Measurements from ENCODE around the gene KIRREL2. TPM values are rescaled to one million over a fixed set of nuclear protein-coding genes. Genes with fewer than 3 reads are reported as not detected.
A peak's percentile ranks its signal among the peaks of the same experiment; 100 is the strongest.

The KIRREL2 gene
- total RNA-seq, 4 donors from 2014 or later, result not detected

DNA sequence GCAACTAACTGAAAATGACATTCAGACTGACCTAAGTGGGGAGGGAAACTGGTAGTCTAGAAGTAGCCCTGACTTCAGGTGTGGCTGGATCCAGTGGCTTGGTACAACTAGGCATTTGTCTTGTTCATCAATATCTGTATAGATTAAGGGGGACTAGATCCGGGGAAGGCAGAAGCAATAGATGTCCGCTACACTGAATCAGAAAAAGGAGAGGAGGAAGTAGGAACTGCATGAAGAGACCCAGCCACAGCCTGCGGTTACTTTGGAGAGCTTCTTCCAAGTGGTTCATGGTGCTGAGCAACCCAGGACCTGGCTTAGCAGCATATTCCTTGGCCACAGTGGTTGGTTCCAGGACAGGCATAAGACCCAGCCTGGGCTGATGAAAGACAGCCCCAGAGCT is 34.1 kb upstream of the KIRREL2 start:
- no peak overlapping the region for H3K27ac ChIP-seq
- H3K36me3 ChIP-seq, result no peaks in the 10 kb centered on the region
- no peaks in the 10 kb centered on the region for H3K4me1 ChIP-seq
- 72 to 73% methylated on average over 3 of the region's 3 CpGs for WGBS, 2 donors (ENCODE audit: low coverage in 1 of 2)
- no peak overlapping the region for H3K4me3 ChIP-seq
- no peak for DNase-seq
- TF ChIP-seq POLR2A (IDR thresholded peaks at IDR 0.05), result no peak
- TF ChIP-seq EP300 (IDR thresholded peaks at IDR 0.05; ENCODE audit: low read depth), result no peak
- TF ChIP-seq, protein P1, sequence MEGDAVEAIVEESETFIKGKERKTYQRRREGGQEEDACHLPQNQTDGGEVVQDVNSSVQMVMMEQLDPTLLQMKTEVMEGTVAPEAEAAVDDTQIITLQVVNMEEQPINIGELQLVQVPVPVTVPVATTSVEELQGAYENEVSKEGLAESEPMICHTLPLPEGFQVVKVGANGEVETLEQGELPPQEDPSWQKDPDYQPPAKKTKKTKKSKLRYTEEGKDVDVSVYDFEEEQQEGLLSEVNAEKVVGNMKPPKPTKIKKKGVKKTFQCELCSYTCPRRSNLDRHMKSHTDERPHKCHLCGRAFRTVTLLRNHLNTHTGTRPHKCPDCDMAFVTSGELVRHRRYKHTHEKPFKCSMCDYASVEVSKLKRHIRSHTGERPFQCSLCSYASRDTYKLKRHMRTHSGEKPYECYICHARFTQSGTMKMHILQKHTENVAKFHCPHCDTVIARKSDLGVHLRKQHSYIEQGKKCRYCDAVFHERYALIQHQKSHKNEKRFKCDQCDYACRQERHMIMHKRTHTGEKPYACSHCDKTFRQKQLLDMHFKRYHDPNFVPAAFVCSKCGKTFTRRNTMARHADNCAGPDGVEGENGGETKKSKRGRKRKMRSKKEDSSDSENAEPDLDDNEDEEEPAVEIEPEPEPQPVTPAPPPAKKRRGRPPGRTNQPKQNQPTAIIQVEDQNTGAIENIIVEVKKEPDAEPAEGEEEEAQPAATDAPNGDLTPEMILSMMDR (IDR thresholded peaks at IDR 0.05), result no peak
- no peak for TF ChIP-seq POLR2AphosphoS5 (IDR thresholded peaks at IDR 0.05)
- in situ Hi-C loops (cut with MboI; ENCODE audit: low pct_ligation_motif_present in 1 of 4, low pct_unique_long_range_greater_than_20kb in 1 of 4, low sequenced_read_pairs in 3 of 4) (no loop called here), intact Hi-C loops (cut with DNase I; ENCODE audit: low total_unique reads) (no loop called here)
- peaks cover 17% of the 10 kb centered on the region for H3K27me3 ChIP-seq
- H3K9me3 ChIP-seq, result no peaks in the 10 kb centered on the region

DNA sequence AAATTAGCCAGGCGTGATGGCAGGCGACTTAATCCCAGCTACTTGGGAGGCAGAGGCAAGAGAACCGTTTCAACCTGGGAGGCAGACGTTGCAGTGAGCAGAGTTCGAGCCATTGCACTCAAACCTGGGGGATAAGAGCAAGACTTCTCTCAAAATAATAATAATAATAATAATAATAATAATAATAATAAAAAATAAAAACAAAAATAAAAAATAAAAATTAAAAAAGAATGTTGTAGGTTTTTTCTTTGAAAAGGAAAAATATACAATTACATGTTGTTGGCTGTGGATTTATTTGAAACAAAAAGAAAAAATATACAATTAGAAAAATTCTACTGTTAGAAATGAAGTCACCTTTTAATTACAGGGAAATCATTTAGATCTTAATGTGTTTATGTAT is 32.6 kb upstream of the KIRREL2 start:
- WGBS, 2 donors (ENCODE audit: low coverage in 1 of 2), result 71 to 84% methylated on average over 4 to 5 of the region's 5 CpGs
- intact Hi-C loops (cut with DNase I; ENCODE audit: low total_unique reads), result no loop called here
- H3K4me1 ChIP-seq, result no peaks in the 10 kb centered on the region
- peaks cover 8% of the 10 kb centered on the region for H3K27me3 ChIP-seq
- no peak for DNase-seq
- H3K4me3 ChIP-seq, result no peak overlapping the region
- no peaks in the 10 kb centered on the region for H3K9me3 ChIP-seq
- H3K27ac ChIP-seq, result no peak overlapping the region
- in situ Hi-C loops (cut with MboI; ENCODE audit: low pct_ligation_motif_present in 1 of 4, low pct_unique_long_range_greater_than_20kb in 1 of 4, low sequenced_read_pairs in 3 of 4), result no loop called here
- TF ChIP-seq, protein P1 (IDR thresholded peaks at IDR 0.05), result no peak
- TF ChIP-seq POLR2AphosphoS5 (IDR thresholded peaks at IDR 0.05) (no peak), EP300 (IDR thresholded peaks at IDR 0.05; ENCODE audit: low read depth) (no peak), POLR2A (IDR thresholded peaks at IDR 0.05) (no peak)
- no peaks in the 10 kb centered on the region for H3K36me3 ChIP-seq

DNA sequence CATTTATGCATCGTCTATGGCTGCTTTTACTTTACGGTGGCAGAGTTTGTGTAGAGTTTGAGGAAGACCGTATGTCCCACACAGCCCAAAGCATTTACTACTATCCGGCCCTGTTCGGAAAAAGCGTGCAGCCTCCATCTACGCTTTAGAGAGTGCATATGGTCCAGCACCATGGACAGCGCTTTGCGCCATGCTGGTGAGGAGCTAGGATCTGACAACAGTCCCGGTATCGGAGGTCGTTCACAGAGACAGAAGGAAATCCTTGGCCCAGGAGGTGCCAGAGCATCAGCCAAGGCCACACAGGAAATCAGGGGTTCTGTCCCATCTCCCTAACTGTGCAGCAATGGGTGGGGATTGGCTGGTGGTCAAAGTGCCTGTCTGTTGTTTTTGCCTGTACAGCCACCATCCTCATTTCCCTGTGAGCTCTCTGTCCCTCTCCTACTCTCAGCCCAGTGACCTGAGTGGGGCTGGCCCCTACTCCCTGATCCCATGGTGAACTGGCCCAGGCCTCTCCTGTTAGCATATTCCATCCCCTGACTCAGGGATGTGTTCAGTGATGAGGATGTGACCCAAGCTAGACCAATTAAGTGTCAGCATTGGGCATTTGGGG is 27.9 kb upstream of the KIRREL2 start:
- no peaks in the 10 kb centered on the region for H3K9me3 ChIP-seq
- no peaks in the 10 kb centered on the region for H3K4me1 ChIP-seq
- peak; percentile 38 for DNase-seq
- peaks cover 21% of the 10 kb centered on the region for H3K27me3 ChIP-seq
- intact Hi-C loops (cut with DNase I; ENCODE audit: low total_unique reads) (no loop called here), in situ Hi-C loops (cut with MboI; ENCODE audit: low pct_ligation_motif_present in 1 of 4, low pct_unique_long_range_greater_than_20kb in 1 of 4, low sequenced_read_pairs in 3 of 4) (no loop called here)
- H3K36me3 ChIP-seq, result no peaks in the 10 kb centered on the region
- no peak overlapping the region for H3K27ac ChIP-seq
- no peak for TF ChIP-seq POLR2AphosphoS5 (IDR thresholded peaks at IDR 0.05)
- TF ChIP-seq, protein P1 (IDR thresholded peaks at IDR 0.05), result no peak
- TF ChIP-seq POLR2A (IDR thresholded peaks at IDR 0.05), result no peak
- no peak for TF ChIP-seq EP300 (IDR thresholded peaks at IDR 0.05; ENCODE audit: low read depth)
- no peak overlapping the region for H3K4me3 ChIP-seq
- WGBS, 2 donors (ENCODE audit: low coverage in 1 of 2), result 17 to 29% methylated on average over 1 to 12 of the region's 12 CpGs

DNA sequence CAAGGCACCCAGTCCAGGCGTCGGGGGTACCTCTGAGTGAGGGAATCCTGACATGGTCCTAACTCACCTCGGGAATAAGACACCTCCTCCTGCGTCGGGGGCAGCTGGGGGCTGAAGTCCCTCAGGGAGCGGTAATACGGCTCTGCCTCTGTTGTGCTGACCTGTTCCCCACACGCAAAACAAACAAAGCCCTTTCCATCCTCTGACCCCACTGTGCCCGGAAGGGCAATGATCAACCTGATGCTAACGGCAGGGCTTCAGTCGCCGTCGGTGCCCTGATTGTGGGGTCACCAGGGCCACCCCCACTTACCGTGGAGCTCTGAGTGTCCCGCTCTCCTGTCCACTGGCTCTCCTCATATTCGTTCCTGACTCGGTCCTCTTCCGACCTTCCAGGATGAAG is 25.7 kb upstream of the KIRREL2 start:
- WGBS, 2 donors (ENCODE audit: low coverage in 1 of 2), result 52 to 76% methylated on average over 4 to 18 of the region's 18 CpGs
- H3K27ac ChIP-seq, result no peak overlapping the region
- in situ Hi-C loops (cut with MboI; ENCODE audit: low pct_ligation_motif_present in 1 of 4, low pct_unique_long_range_greater_than_20kb in 1 of 4, low sequenced_read_pairs in 3 of 4), result no loop called here
- no peaks in the 10 kb centered on the region for H3K36me3 ChIP-seq
- no peaks in the 10 kb centered on the region for H3K4me1 ChIP-seq
- no peak for DNase-seq
- H3K9me3 ChIP-seq, result no peaks in the 10 kb centered on the region
- intact Hi-C loops (cut with DNase I; ENCODE audit: low total_unique reads), result no loop called here
- no peak overlapping the region for H3K4me3 ChIP-seq
- TF ChIP-seq, protein P1 (IDR thresholded peaks at IDR 0.05), result no peak
- TF ChIP-seq EP300 (IDR thresholded peaks at IDR 0.05; ENCODE audit: low read depth) (no peak), POLR2A (IDR thresholded peaks at IDR 0.05) (no peak), POLR2AphosphoS5 (IDR thresholded peaks at IDR 0.05) (no peak)
- peaks cover 36% of the 10 kb centered on the region for H3K27me3 ChIP-seq

Measured in transverse colon (tissue), 4 donors.